Activated naive CD8-positive, alpha-beta T cell treated with anti-CD3 and anti-CD28 coated beads, Interleukin-2, amount 10 ng/mL, durations not matched to agents 7 days and 5 days (primary cell): ENCODE results near the gene ESD. TPM values are rescaled to one million over a fixed set of nuclear protein-coding genes. Genes with fewer than 3 reads are reported as not detected.
"Not testable (repeated sequence)": the region's sequence is repeated elsewhere in the genome, so short reads cannot be mapped to it uniquely, and the experiment has no call there.

Experiments used
- ATAC-seq: fragments of 150-1000 bp; cut with Tn5 transposase; one replicate; pipeline ENCODE4 v1.10.0; 2021; ENCODE audit warnings: low read depth, moderate library complexity
- POLR2A ChIA-PET: fragments of 350-600 bp; sonication (Branson Sonifier 250); formaldehyde crosslinking; loops from one replicate; lab custom pipeline; 2021; ENCODE audit warnings: antibody characterized with exemption; lab: Charles Lee
- DNase-seq: peaks from one replicate; pipeline ENCODE4 v3.0.0; 2021
- H3K27ac Mint-ChIP-seq: one replicate; pipeline ENCODE4 v1.8.0; 2022; ENCODE audit warnings: mild to moderate bottlenecking, mixed read lengths
- H3K27me3 Mint-ChIP-seq: one replicate; pipeline ENCODE4 v1.8.0; 2022; ENCODE audit warnings: mild to moderate bottlenecking, moderate library complexity, mixed read lengths
- H3K36me3 Mint-ChIP-seq: one replicate; pipeline ENCODE4 v1.8.0; 2021; ENCODE audit warnings: mild to moderate bottlenecking, mixed read lengths
- H3K4me1 Mint-ChIP-seq: one replicate; pipeline ENCODE4 v1.8.0; 2021; ENCODE audit warnings: mixed read lengths
- H3K4me3 Mint-ChIP-seq: one replicate; pipeline ENCODE4 v1.8.0; 2022; ENCODE audit warnings: mild to moderate bottlenecking, moderate library complexity, mixed read lengths
- H3K9me3 Mint-ChIP-seq: one replicate; pipeline ENCODE4 v1.8.0; 2021; ENCODE audit warnings: mixed read lengths
- total RNA-seq, 2 experiments: library from RNA; stranded (reverse); gene quantifications; one replicate each; pipeline ENCODE4 v1.2.3, GENCODE V29; 2021

ESD gene
- total RNA-seq, 2 experiments from 2014 or later, result 84.7 to 96.9 TPM

DNA sequence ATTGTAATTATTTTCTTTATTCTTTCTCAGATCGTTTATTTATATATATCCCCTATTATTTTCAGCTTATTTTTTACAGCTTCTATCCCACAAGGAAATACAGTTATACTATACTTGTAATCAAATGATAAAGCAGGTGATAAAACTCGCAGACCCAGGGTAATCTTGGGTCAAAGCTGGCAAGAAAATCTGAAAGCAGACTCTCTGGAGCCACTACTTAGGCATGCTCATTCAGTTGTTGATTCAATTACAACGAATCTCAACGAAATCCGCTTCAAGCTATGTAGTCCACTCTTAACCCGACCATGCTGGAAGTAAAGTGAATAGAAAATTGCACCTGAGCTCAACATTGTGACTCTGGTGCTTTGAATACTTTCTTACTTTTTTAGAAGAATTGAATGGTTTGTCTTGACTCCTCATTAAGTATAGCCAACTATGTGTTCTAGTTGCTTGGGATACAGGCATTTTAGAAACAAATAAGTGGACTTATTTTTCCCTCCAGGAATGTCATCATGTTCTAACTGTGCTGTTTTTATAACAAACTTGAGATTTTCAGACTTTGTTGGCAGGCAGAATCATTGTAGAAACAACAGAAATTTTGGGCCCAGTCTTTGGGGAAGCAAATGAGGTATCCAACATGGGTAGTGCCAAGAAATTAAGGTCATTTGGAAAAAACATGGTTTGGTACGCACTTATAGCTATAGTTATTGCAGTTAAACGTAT, 21.4 kb downstream of the ESD start:
- no peak overlapping the region for H3K4me3 Mint-ChIP-seq
- peaks cover 1% of the 10 kb centered on the region for H3K4me1 Mint-ChIP-seq
- H3K27ac Mint-ChIP-seq, result no peak overlapping the region
- DNase-seq (no peak), ATAC-seq (no peak)
- no peaks in the 10 kb centered on the region for H3K9me3 Mint-ChIP-seq
- POLR2A ChIA-PET, result interaction anchor here (1.3 kb wide), 1 partner anchor 21 kb away, joined by 3 read pairs; the partner anchor contains the start of gene ESD
- no peaks in the 10 kb centered on the region for H3K27me3 Mint-ChIP-seq
- H3K36me3 Mint-ChIP-seq, result peaks cover 52% of the 10 kb centered on the region

DNA sequence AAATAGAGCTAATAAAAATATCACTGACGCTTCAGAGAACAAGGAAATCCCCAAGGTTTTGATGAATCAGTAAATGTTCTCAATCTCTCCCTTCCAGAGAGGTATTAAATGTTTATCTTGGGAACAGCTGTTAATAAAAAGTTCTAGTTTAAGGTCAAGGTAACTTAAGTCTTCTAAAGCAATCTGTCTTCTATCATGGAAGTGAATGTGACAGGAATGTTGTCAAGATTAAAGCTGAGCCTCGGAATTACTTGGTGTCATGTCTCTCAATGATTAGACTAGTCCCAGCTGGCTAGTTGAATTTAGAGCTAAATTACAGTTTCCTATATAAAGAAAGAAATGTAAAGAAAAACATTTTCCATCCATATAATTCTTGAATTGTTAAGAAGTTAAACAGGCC, 23.4 kb downstream of the ESD start:
- H3K4me1 Mint-ChIP-seq, result peaks cover 1% of the 10 kb centered on the region
- no peak overlapping the region for H3K27ac Mint-ChIP-seq
- H3K27me3 Mint-ChIP-seq, result no peaks in the 10 kb centered on the region
- no peak for DNase-seq
- peaks cover 56% of the 10 kb centered on the region for H3K36me3 Mint-ChIP-seq
- no peaks in the 10 kb centered on the region for H3K9me3 Mint-ChIP-seq
- no peak for ATAC-seq
- H3K4me3 Mint-ChIP-seq, result no peak overlapping the region
- POLR2A ChIA-PET, result no interaction called here

DNA sequence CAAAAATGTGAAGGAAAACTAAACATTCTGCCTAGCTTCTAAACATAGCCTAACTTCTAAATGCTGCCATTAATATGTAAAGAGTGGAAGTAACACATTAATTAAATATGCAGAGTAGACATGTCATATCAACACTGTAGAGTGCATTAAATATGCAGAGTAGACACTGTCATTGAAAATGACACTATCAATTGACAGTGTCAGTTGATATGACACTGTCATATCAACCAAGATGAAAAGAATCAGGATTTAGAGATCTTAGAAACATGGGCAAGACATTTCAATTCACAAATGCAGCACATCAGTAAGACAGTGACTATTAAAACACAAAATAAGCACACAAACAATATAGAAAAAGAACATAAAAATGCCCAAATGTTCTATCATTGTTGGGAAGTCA, 25.3 kb downstream of the ESD start:
- Mint-ChIP-seq H3K9me3 (no peaks in the 10 kb centered on the region), H3K4me1 (peaks cover 1% of the 10 kb centered on the region), H3K4me3 (no peak overlapping the region), H3K27me3 (no peaks in the 10 kb centered on the region), H3K27ac (no peak overlapping the region), H3K36me3 (peaks cover 49% of the 10 kb centered on the region)
- ATAC-seq (no peak), DNase-seq (no peak)
- POLR2A ChIA-PET, result no interaction called here

DNA sequence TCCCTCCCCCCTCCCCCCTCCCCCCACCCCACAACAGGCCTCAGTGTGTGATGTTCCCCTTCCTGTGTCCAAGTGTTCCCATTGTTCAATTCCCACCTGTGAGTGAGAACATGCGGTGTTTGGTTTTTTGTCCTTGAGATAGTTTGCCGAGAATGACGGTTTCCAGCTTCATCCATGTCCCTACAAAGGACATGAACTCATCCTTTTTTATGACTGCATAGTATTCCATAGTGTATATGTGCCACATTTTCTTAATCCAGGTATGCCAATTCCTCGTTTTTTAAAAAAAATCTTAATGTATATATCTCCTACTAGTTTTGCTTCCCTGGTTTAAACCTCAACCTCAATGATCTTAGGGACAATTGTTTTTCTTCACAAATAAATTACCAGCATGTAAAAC, 27.0 kb downstream of the ESD start:
- H3K9me3 Mint-ChIP-seq, POLR2A ChIA-PET, H3K4me1 Mint-ChIP-seq, DNase-seq, H3K4me3 Mint-ChIP-seq, H3K27ac Mint-ChIP-seq, H3K27me3 Mint-ChIP-seq, ATAC-seq: not testable (repeated sequence)
- H3K36me3 Mint-ChIP-seq, result peaks cover 39% of the 10 kb centered on the region

DNA sequence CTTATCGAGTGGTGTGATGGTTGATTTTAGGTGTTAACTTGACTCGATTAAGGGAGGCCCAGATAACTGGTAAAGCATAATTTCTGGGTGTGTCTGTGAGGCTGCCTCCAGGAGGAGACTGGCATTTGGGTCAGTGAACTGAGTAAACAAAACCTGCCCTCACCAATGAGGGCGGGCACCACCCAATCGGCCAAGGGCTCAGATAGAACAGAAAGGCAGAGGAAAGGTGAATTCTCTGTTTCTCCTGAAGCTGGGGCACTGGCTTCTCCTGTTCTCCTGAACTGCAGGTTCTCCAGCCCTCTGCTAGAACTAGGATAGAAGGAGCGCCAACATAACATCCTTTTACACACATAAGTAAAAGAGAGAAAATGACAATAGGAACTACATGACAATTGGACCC, 35.1 kb downstream of the ESD start:
- DNase-seq (no peak), ATAC-seq (no peak)
- Mint-ChIP-seq H3K4me3 (no peak overlapping the region), H3K27ac (no peak overlapping the region), H3K27me3 (no peaks in the 10 kb centered on the region), H3K9me3 (no peaks in the 10 kb centered on the region), H3K4me1 (peaks cover 3% of the 10 kb centered on the region), H3K36me3 (no peaks in the 10 kb centered on the region)
- POLR2A ChIA-PET, result no interaction called here

DNA sequence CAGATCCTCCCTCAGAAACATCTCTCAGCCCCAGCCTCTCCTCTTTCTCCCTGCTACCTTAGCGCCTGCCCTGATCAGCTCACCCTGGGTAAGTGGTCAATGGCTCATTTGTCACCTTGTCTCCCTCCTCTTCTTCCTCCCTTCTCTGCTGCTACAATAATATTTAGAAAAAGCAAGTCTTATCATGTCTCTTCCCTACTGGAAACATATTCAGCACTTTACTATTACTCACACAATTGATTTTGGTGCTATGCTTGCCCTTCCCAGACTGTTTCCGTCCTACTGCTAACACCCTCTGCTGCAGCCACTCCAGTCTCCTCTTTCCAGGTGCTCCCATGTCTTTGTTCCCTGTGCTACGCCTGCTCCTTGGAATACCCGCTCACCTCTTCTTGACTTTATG, 35.8 kb downstream of the ESD start:
- Mint-ChIP-seq H3K4me1 (peaks cover 3% of the 10 kb centered on the region), H3K27me3 (no peaks in the 10 kb centered on the region), H3K27ac (no peak overlapping the region), H3K9me3 (no peaks in the 10 kb centered on the region), H3K36me3 (no peaks in the 10 kb centered on the region), H3K4me3 (no peak overlapping the region)
- ATAC-seq (no peak), DNase-seq (no peak)
- POLR2A ChIA-PET, result no interaction called here

DNA sequence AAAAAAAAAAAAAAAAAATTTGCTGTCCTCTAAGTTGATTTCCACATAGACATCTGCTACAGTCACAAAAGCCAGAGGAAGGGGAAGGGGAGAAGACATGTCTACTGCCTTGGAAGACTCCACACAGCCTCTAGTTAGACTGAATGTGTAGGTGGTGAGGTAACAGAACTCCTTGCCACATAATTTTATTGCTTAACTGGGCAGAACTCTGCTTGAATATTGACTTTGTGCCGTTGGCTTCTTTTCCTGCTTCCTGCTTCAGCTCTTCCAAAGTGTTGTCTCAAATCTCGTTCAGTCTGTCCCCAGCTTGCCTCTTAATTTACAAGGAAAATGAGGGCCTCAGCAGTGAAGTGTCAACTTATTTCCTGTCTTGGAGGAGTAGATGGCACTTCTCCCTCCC, 37.1 kb downstream of the ESD start:
- peaks cover 4% of the 10 kb centered on the region for H3K4me1 Mint-ChIP-seq
- H3K27ac Mint-ChIP-seq, result no peak overlapping the region
- ATAC-seq, result no peak

DNA sequence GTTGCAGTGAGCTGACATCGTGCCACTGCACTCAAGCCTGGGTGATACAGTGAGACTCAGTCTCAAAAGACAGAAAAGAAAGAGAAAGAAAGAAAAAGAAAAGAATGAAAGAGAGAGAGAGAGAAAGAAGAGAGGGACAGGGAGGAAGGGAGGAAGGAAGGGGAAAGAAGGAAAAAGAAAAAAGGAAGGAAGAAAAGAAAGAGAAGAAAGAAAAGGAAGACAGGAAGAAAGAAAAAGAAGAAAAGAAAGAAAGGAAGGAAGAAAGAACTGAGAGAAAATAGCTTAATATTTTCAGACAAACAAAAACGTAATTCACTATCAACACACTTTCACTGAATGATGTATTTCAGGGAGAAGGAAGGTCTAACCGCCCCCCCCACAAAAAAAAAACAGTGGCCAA, 39.3 kb downstream of the ESD start:
- Mint-ChIP-seq H3K4me1 (peaks cover 21% of the 10 kb centered on the region), H3K9me3 (no peaks in the 10 kb centered on the region), H3K36me3 (peaks cover 2% of the 10 kb centered on the region), H3K27ac (no peak overlapping the region), H3K4me3 (no peak overlapping the region), H3K27me3 (no peaks in the 10 kb centered on the region)
- no peak for ATAC-seq
- POLR2A ChIA-PET, result interaction anchor here (0.6 kb wide), 1 partner anchor 20 kb away, joined by 3 read pairs; no protein-coding TSS in a partner anchor
- no peak for DNase-seq

More for the DNA sequence above, 37.1 kb downstream of the ESD start:
- Mint-ChIP-seq H3K36me3 (no peaks in the 10 kb centered on the region), H3K9me3 (no peaks in the 10 kb centered on the region), H3K4me3 (no peak overlapping the region), H3K27me3 (no peaks in the 10 kb centered on the region)
- no peak for DNase-seq
- POLR2A ChIA-PET, result no interaction called here

DNA sequence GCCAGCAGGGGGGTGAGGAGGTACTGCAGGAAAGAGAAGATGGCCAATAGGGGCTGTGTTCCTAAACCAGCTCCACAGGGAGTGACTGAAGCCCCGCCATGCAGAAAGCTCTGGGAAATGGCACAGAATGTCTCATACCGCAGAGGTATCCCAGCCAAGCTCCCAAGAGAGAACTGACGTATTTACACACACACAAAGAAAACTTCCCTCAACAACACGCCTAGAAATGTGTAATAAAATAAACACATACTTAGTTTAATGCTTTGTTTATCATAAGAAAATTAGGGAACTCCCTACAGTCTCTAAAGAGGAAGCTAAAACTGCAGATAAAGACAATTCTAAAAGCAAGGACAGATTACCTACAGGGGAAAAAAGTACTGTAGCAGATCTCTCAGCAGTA, 40.0 kb downstream of the ESD start:
- Mint-ChIP-seq H3K9me3 (no peaks in the 10 kb centered on the region), H3K27ac (no peak overlapping the region)

DNA sequence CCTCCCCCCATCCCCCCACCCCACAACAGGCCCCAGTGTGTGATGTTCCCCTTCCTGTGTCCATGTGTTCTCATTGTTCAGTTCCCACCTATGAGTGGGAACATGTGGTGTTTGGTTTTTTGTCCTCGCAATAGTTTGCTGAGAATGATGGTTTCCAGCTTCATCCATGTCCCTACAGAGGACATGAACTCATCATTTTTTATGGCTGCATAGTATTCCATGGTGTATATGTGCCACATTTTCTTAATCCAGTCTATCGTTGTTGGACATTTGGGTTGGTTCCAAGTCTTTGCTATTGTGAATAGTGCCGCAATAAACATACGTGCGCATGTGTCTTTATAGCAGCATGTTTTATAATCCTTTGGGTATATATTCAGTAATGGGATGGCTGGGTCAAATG, 41.5 kb downstream of the ESD start:
- ATAC-seq, H3K4me3 Mint-ChIP-seq, POLR2A ChIA-PET, H3K9me3 Mint-ChIP-seq, H3K27ac Mint-ChIP-seq, DNase-seq, H3K27me3 Mint-ChIP-seq: not testable (repeated sequence)
- Mint-ChIP-seq H3K4me1 (peaks cover 36% of the 10 kb centered on the region), H3K36me3 (peaks cover 15% of the 10 kb centered on the region)

More for the DNA sequence above, 40.0 kb downstream of the ESD start:
- H3K27me3 Mint-ChIP-seq, result no peaks in the 10 kb centered on the region
- no peak for ATAC-seq
- DNase-seq, result no peak
- POLR2A ChIA-PET, result no interaction called here
- H3K36me3 Mint-ChIP-seq, result peaks cover 5% of the 10 kb centered on the region
- H3K4me3 Mint-ChIP-seq, result no peak overlapping the region
- peaks cover 24% of the 10 kb centered on the region for H3K4me1 Mint-ChIP-seq

DNA sequence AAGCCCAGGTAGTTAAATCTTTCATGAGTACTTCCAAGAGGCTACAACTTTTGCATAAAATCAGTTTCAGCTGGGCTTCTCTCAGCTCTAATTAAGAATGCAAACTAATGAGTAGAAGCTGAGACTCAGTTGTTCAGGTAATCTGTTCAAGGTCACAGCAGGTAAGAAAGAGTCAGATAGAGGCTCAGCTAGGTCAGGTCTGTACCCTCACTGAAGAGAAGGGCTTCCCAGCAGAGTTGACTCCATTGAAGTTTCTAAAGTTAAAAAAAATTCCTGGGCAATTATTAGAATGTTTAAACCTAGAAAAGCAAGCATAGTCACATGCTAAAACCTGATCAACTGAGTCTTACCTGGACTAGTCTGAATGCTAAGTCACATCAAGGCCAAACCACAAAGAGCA, 42.1 kb downstream of the ESD start:
- no peak overlapping the region for H3K4me3 Mint-ChIP-seq
- peaks cover 40% of the 10 kb centered on the region for H3K4me1 Mint-ChIP-seq
- H3K9me3 Mint-ChIP-seq, result no peaks in the 10 kb centered on the region
- H3K27me3 Mint-ChIP-seq, result no peaks in the 10 kb centered on the region
- DNase-seq, result no peak
- H3K27ac Mint-ChIP-seq, result no peak overlapping the region
- ATAC-seq, result no peak
- POLR2A ChIA-PET, result interaction anchor here (0.6 kb wide), 1 partner anchor 261 kb away, joined by 5 read pairs; no protein-coding TSS in a partner anchor
- peaks cover 19% of the 10 kb centered on the region for H3K36me3 Mint-ChIP-seq

DNA sequence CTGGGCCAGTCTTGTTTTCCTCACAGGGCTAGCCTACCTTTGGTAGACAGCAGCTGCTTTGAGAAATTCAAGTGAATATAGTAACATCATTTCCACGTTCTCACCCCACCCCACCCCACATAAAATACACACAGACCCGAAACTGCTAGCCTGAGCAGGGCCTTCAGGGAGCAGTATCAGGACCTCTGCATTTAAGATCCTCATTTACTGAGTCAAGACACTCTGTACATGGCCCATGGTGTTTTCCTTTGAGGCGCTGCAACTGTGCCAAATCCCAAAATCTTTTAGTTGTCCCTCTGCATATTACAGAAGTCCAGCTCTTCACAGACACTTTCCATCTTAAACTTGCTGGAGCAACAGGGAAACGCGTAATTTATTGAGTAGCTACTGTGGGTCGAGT, 43.0 kb downstream of the ESD start:
- POLR2A ChIA-PET, result no interaction called here
- H3K27me3 Mint-ChIP-seq, result no peaks in the 10 kb centered on the region
- DNase-seq, result no peak
- no peaks in the 10 kb centered on the region for H3K9me3 Mint-ChIP-seq
- peaks cover 23% of the 10 kb centered on the region for H3K36me3 Mint-ChIP-seq
- H3K4me1 Mint-ChIP-seq, result peaks cover 38% of the 10 kb centered on the region
- no peak for ATAC-seq
- no peak overlapping the region for H3K4me3 Mint-ChIP-seq
- H3K27ac Mint-ChIP-seq, result peak overlapping the region; percentile 13

DNA sequence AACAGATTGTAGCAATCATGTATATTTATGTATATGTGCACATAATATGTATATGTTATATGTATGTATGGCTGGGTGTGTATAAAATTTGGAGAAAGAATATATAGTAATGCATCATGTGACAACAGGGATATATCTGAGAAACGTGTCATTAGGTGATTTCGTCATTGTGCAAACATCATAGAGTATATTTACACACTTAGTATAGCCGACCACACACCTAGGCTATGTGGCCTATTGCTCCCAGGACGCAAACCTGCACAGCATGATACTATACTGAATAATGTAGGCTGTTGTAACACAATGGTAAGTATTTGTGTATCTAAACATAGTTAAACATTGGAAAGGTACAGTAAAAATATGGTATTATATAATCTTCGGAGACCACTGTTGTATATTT, 43.8 kb downstream of the ESD start:
- Mint-ChIP-seq H3K27me3 (no peaks in the 10 kb centered on the region), H3K36me3 (peaks cover 26% of the 10 kb centered on the region), H3K4me3 (no peak overlapping the region), H3K9me3 (no peaks in the 10 kb centered on the region), H3K27ac (peak overlapping the region; percentile 62), H3K4me1 (peaks cover 38% of the 10 kb centered on the region)
- ATAC-seq (no peak), DNase-seq (no peak)
- POLR2A ChIA-PET, result no interaction called here

DNA sequence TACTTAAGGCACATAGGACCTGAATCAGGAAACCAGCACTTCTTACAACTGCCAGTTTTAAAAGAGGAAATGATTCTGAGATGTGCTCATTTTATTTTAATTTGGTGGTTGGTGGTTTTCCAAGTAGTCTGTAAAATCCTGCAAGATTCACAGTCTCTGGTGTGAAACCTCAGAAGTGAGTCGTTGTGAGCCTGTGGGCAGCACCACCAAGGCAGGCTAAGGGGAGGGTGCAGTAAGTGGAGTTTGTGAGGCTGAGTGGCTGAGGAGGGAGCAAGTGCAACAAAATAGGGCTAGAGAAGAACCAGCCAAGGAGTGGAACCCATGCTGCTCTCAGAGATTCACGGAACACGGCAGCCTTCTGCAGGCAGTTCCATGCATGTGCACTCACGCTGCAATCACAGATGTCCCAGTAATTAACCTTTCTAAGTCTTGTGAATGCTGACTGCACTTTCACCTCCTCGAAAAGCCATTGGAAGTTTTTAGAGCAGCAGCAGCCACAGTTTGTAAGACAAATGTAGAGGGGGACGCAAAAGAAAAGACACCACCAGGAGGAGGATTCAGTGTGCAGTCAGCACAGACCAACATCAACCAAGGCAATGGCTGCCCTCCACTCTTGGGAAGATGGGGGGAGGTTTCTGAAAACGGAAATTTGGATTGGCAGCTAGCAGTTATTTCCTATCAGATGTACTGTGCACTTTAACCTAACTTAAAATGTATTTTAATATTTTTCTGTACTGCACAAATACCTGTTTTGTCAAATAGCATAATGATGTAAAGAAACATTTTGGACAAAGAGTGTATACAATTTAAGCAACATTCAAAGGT, 44.9 kb downstream of the ESD start:
- Mint-ChIP-seq H3K27me3 (no peaks in the 10 kb centered on the region), H3K27ac (peak overlapping the region; percentile 95), H3K4me3 (peak overlapping the region; percentile 80)

More for the DNA sequence above, 44.9 kb downstream of the ESD start:
- H3K4me1 Mint-ChIP-seq, result peaks cover 38% of the 10 kb centered on the region
- POLR2A ChIA-PET, result no interaction called here
- ATAC-seq (peak; percentile 99), DNase-seq (peak; percentile 63)
- H3K9me3 Mint-ChIP-seq, result no peaks in the 10 kb centered on the region
- peaks cover 28% of the 10 kb centered on the region for H3K36me3 Mint-ChIP-seq
